ENCODE results near the gene YTHDF1.

DNA sequence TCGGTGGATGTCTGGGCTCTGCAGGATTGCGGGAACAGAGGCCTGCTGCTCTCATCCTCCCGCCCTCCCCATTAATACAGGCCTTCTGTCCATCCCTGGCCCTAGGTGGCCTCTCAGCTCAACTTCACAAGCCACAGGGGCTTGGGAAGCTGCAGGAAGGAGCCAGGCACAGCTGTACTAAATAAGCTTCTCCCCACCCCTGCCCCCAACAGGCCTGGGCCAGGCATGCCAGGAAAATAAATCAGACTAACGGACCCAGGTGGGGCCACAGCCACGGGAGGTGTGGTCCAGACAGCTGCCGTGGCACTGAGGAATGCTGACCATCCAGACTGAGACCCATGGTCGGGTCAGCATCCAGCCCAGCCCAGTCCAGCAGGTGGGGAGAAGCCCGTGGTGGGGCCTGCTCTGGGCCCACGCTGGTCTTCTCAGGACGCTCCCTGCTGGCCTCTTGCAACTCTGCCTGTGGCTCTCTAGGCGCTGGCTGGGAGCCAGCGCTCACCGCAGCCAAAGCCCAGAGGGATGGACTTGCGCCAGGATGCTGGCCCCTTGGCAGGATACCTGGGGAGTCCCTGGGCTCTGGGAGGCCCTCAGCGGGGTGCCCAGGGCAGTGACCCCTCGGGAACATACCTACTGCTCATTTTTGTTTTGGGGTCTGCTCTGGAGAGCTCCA lies 8.6 kb upstream of the YTHDF1 start:
- TF ChIP-seq, protein P1, sequence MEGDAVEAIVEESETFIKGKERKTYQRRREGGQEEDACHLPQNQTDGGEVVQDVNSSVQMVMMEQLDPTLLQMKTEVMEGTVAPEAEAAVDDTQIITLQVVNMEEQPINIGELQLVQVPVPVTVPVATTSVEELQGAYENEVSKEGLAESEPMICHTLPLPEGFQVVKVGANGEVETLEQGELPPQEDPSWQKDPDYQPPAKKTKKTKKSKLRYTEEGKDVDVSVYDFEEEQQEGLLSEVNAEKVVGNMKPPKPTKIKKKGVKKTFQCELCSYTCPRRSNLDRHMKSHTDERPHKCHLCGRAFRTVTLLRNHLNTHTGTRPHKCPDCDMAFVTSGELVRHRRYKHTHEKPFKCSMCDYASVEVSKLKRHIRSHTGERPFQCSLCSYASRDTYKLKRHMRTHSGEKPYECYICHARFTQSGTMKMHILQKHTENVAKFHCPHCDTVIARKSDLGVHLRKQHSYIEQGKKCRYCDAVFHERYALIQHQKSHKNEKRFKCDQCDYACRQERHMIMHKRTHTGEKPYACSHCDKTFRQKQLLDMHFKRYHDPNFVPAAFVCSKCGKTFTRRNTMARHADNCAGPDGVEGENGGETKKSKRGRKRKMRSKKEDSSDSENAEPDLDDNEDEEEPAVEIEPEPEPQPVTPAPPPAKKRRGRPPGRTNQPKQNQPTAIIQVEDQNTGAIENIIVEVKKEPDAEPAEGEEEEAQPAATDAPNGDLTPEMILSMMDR (conservative IDR thresholded peaks at IDR 0.05): peak; percentile 52; the same call in 1 of the 2 replicates
- no peak for TF ChIP-seq EZH2 (IDR thresholded peaks at IDR 0.05; ENCODE audit: low read depth)
